ENCODE data around the gene SUFU. TPM values are rescaled to one million over a fixed set of nuclear protein-coding genes. Genes with fewer than 3 reads are reported as not detected.

The SUFU gene
- total and polyA plus RNA-seq, 2 of the 13 experiments (the other 11 are each of a cell fraction or from before 2014, with no cell fraction given), result 2.9 to 5.5 TPM

DNA sequence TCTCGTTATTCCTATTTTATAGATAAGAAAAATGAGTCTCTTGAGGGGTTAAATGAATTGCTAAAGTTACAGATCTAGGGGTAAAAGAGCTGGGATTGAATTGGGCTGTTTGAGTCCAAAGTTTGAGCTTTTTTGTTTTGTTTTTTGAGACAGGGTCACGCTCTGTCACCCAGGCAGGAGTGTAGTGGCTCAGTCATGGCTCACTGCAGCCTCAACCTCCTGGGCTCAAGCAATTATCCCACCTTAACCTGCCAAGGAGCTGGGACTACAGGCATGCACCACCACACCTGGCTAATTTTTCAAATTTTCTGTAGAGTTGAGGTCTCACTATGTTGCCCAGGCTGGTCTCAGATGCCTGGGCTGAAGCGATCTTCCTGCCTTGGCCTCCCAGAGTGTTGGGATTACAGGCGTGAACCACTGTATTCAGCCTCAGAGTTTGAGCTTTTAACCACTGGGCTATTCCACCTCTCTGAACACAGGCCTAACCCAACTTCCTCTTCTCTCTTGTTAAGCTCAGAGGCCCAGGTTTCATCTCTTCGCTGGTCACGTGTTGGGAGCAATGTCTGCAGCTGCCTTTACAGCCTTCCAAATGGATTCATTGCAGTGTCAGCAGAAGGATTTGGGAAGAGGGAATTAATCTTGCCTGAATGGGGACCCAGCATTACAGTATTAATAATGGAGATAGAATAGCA, 8.0 kb downstream of the SUFU start:
- no peaks in the 10 kb centered on the region for H3K9me3 ChIP-seq (ENCODE audit: low read length)
- ChIA-PET POLR2A (no interaction called here), CTCF (ENCODE audit: low intra/inter-chr PET ratio, low total read pairs) (no interaction called here)
- H3K27me3 ChIP-seq (ENCODE audit: control insufficient read depth in 1 of 2, insufficient read depth in 2 of 2, low read length in 2 of 2), result no peaks in the 10 kb centered on the region
- H3K79me2 ChIP-seq (ENCODE audit: insufficient read depth, low read length), result peaks cover 4% of the 10 kb centered on the region
- no peak for FAIRE-seq
- H3K27ac ChIP-seq (ENCODE audit: extremely low read length, insufficient read depth, low read length), result no peak overlapping the region
- no peak for DNase-seq (ENCODE audit: low spot score)
- BruUV-seq (replicated peaks), result no TSS peak
- H4K20me1 ChIP-seq (ENCODE audit: insufficient read depth, low read length), result no peaks in the 10 kb centered on the region
- H3K4me3 ChIP-seq (replicated peaks in 1 of 3; ENCODE audit: insufficient read depth in 1 of 3, low read depth in 2 of 3, low read length in 3 of 3), result no peak overlapping the region
- no peak overlapping the region for H2AFZ ChIP-seq (ENCODE audit: low read length)
- 94% methylated on average over 6 of the region's 6 CpGs for WGBS (ENCODE audit: low lambda C conversion rate)
- in situ Hi-C loops (cut with HindIII; ENCODE audit: extremely low pct_ligation_motif_present, low pct_unique_long_range_greater_than_20kb), result no loop called here
- no peak for ATAC-seq
- H3K36me3 ChIP-seq (replicated peaks in 1 of 2; ENCODE audit: control insufficient read depth in 1 of 2, insufficient read depth in 2 of 2, low read length in 2 of 2), result peaks cover 7 to 48% of the 10 kb centered on the region in 2 experiments
- intact Hi-C loops (cut with micrococcal nuclease; ENCODE audit: unreplicated experiment), result no loop called here
- H3K4me1 ChIP-seq (ENCODE audit: insufficient read depth, low read length), result peaks cover 14% of the 10 kb centered on the region
- H3K4me2 ChIP-seq (ENCODE audit: low read depth, low read length), result no peak overlapping the region
- no peak overlapping the region for H3K9ac ChIP-seq (ENCODE audit: insufficient read depth, low read depth, low read length)
- no peak for TF ChIP-seq RBM39 (IDR thresholded peaks at IDR 0.05; ENCODE audit: low read depth, low read length, poor library complexity, severe bottlenecking)
- TF ChIP-seq ZNF569 (CRISPR knock-in tag; IDR thresholded peaks at IDR 0.05; ENCODE audit: borderline replicate concordance), result no peak
- TF ChIP-seq, protein P1, sequence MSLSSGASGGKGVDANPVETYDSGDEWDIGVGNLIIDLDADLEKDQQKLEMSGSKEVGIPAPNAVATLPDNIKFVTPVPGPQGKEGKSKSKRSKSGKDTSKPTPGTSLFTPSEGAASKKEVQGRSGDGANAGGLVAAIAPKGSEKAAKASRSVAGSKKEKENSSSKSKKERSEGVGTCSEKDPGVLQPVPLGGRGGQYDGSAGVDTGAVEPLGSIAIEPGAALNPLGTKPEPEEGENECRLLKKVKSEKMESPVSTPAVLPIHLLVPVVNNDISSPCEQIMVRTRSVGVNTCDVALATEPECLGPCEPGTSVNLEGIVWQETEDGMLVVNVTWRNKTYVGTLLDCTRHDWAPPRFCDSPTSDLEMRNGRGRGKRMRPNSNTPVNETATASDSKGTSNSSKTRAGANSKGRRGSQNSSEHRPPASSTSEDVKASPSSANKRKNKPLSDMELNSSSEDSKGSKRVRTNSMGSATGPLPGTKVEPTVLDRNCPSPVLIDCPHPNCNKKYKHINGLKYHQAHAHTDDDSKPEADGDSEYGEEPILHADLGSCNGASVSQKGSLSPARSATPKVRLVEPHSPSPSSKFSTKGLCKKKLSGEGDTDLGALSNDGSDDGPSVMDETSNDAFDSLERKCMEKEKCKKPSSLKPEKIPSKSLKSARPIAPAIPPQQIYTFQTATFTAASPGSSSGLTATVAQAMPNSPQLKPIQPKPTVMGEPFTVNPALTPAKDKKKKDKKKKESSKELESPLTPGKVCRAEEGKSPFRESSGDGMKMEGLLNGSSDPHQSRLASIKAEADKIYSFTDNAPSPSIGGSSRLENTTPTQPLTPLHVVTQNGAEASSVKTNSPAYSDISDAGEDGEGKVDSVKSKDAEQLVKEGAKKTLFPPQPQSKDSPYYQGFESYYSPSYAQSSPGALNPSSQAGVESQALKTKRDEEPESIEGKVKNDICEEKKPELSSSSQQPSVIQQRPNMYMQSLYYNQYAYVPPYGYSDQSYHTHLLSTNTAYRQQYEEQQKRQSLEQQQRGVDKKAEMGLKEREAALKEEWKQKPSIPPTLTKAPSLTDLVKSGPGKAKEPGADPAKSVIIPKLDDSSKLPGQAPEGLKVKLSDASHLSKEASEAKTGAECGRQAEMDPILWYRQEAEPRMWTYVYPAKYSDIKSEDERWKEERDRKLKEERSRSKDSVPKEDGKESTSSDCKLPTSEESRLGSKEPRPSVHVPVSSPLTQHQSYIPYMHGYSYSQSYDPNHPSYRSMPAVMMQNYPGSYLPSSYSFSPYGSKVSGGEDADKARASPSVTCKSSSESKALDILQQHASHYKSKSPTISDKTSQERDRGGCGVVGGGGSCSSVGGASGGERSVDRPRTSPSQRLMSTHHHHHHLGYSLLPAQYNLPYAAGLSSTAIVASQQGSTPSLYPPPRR (CRISPR knock-in tag; IDR thresholded peaks at IDR 0.05; ENCODE audit: borderline replicate concordance), result no peak
- no peak for TF ChIP-seq ATM (IDR thresholded peaks at IDR 0.05; ENCODE audit: borderline replicate concordance)
- TF ChIP-seq ZNF562 (CRISPR knock-in tag; IDR thresholded peaks at IDR 0.05; ENCODE audit: borderline replicate concordance), result no peak
- TF ChIP-seq RXRA (CRISPR knock-in tag; IDR thresholded peaks at IDR 0.05), result no peak
- TF ChIP-seq, protein P2, sequence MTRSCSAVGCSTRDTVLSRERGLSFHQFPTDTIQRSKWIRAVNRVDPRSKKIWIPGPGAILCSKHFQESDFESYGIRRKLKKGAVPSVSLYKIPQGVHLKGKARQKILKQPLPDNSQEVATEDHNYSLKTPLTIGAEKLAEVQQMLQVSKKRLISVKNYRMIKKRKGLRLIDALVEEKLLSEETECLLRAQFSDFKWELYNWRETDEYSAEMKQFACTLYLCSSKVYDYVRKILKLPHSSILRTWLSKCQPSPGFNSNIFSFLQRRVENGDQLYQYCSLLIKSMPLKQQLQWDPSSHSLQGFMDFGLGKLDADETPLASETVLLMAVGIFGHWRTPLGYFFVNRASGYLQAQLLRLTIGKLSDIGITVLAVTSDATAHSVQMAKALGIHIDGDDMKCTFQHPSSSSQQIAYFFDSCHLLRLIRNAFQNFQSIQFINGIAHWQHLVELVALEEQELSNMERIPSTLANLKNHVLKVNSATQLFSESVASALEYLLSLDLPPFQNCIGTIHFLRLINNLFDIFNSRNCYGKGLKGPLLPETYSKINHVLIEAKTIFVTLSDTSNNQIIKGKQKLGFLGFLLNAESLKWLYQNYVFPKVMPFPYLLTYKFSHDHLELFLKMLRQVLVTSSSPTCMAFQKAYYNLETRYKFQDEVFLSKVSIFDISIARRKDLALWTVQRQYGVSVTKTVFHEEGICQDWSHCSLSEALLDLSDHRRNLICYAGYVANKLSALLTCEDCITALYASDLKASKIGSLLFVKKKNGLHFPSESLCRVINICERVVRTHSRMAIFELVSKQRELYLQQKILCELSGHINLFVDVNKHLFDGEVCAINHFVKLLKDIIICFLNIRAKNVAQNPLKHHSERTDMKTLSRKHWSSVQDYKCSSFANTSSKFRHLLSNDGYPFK (CRISPR knock-in tag; IDR thresholded peaks at IDR 0.05; ENCODE audit: borderline replicate concordance), result no peak
- TF ChIP-seq ZNF180 (CRISPR knock-in tag; IDR thresholded peaks at IDR 0.05; ENCODE audit: borderline replicate concordance, low read depth), result no peak
- TF ChIP-seq ZNF816 (CRISPR knock-in tag; IDR thresholded peaks at IDR 0.05; ENCODE audit: borderline replicate concordance), result no peak
- TF ChIP-seq IRF9 (CRISPR knock-in tag; IDR thresholded peaks at IDR 0.05; ENCODE audit: borderline replicate concordance), result no peak
- TF ChIP-seq RCOR2 (CRISPR knock-in tag; IDR thresholded peaks at IDR 0.05), result no peak
- no peak for TF ChIP-seq AHR (CRISPR knock-in tag; IDR thresholded peaks at IDR 0.05)
- no peak for TF ChIP-seq HOXA5 (CRISPR knock-in tag; IDR thresholded peaks at IDR 0.05)
- no peak for TF ChIP-seq PRPF4 (IDR thresholded peaks at IDR 0.05; ENCODE audit: low read depth, low read length, poor library complexity, severe bottlenecking)

All from HepG2 (cell line).